SKM-1 treated with dmso at 0.1 percent for 144 hours (cell line): ENCODE data around the gene EEF1AKMT1.
"Not testable (repeated sequence)": the region's sequence is repeated elsewhere in the genome, so short reads cannot be mapped to it uniquely, and the experiment has no call there.

Experiments
- DNase-seq: peaks from one replicate; lab custom pipeline; 2025; ENCODE audit not compliant: unreplicated experiment; lab: John Stamatoyannopoulos, UW

EEF1AKMT1 gene

GRCh38 chr13:20702530-20702914 lies 71.2 kb downstream of the EEF1AKMT1 start:
- no peak for DNase-seq

GRCh38 chr13:20701461-20701860 lies 72.3 kb downstream of the EEF1AKMT1 start:
- no peak for DNase-seq

GRCh38 chr13:20700288-20700687 lies 73.5 kb downstream of the EEF1AKMT1 start:
- DNase-seq: no peak

- DNase-seq: no peak
Observed at GRCh38 chr13:20699715-20700114, 74.0 kb downstream of the EEF1AKMT1 start.

- no peak for DNase-seq
Observed at GRCh38 chr13:20696073-20696472, 77.7 kb downstream of the EEF1AKMT1 start.

GRCh38 chr13:20691616-20692015 lies 82.1 kb downstream of the EEF1AKMT1 start:
- no peak for DNase-seq

- no peak for DNase-seq
Observed at GRCh38 chr13:20689291-20689690, 84.5 kb downstream of the EEF1AKMT1 start.

- DNase-seq: no peak
Observed at GRCh38 chr13:20686863-20687579, 86.7 kb downstream of the EEF1AKMT1 start.

- no peak for DNase-seq
Observed at GRCh38 chr13:20686167-20686566, 87.6 kb downstream of the EEF1AKMT1 start.

GRCh38 chr13:20685092-20685491 lies 88.7 kb downstream of the EEF1AKMT1 start:
- no peak for DNase-seq

GRCh38 chr13:20684546-20684945 lies 89.2 kb downstream of the EEF1AKMT1 start:
- peak; percentile 13 for DNase-seq

GRCh38 chr13:20684041-20684440 lies 89.7 kb downstream of the EEF1AKMT1 start:
- no peak for DNase-seq

GRCh38 chr13:20682061-20682460 lies 91.7 kb downstream of the EEF1AKMT1 start:
- DNase-seq: no peak

- not testable (repeated sequence) for DNase-seq
Observed at GRCh38 chr13:20681481-20681880, 92.3 kb downstream of the EEF1AKMT1 start.

- no peak for DNase-seq
Observed at GRCh38 chr13:20680416-20681080, 93.2 kb downstream of the EEF1AKMT1 start.

GRCh38 chr13:20679879-20680278 lies 93.9 kb downstream of the EEF1AKMT1 start:
- DNase-seq: no peak
